KMS-11 (cell line): ENCODE measurements around the gene IL12B.

Experiments used
- H2AFZ ChIP-seq: fragments of 200-600 bp; sonication (generic); 2 replicates; pipeline ENCODE4 v1.6.1; 2016; ENCODE audit warnings: antibody characterized with exemption, mixed run types, low read depth
- H3K27ac ChIP-seq: fragments of 200-600 bp; sonication (generic); 2 replicates; pipeline ENCODE4 v1.6.1; 2016; ENCODE audit warnings: mild to moderate bottlenecking, mixed run types
- H3K27me3 ChIP-seq: fragments of 200-600 bp; sonication (generic); 2 replicates; pipeline ENCODE4 v1.6.1; 2017; ENCODE audit warnings: mild to moderate bottlenecking, low read depth, mixed run types, moderate library complexity; ENCODE audit not compliant: insufficient read depth
- H3K36me3 ChIP-seq: fragments of 200-600 bp; sonication (generic); 2 replicates; pipeline ENCODE4 v1.6.1; 2017; ENCODE audit warnings: mild to moderate bottlenecking, mixed run types; ENCODE audit not compliant: insufficient read depth
- H3K4me1 ChIP-seq: fragments of 200-600 bp; sonication (generic); 2 replicates; pipeline ENCODE4 v1.6.1; 2016; ENCODE audit warnings: mild to moderate bottlenecking, low read depth, mixed run types; ENCODE audit not compliant: poor library complexity, severe bottlenecking
- H3K4me2 ChIP-seq: fragments of 200-600 bp; sonication (generic); 2 replicates; pipeline ENCODE4 v1.7.0; 2016; ENCODE audit warnings: mild to moderate bottlenecking, mixed run types
- H3K4me3 ChIP-seq: fragments of 200-600 bp; sonication (generic); IDR thresholded peaks from 2 replicates; pipeline ENCODE4 v1.6.1; 2017; ENCODE audit warnings: low read depth, low read length, mixed read lengths; ENCODE audit not compliant: insufficient read depth
- H3K79me2 ChIP-seq: fragments of 200-600 bp; sonication (generic); 2 replicates; pipeline ENCODE4 v1.6.1; 2016; ENCODE audit warnings: low read depth, mixed run types; ENCODE audit not compliant: insufficient read depth
- H3K9ac ChIP-seq: fragments of 200-600 bp; sonication (generic); 2 replicates; pipeline ENCODE4 v1.6.1; 2016; ENCODE audit warnings: mild to moderate bottlenecking, mixed run types
- H4K20me1 ChIP-seq: fragments of 200-600 bp; sonication (generic); 2 replicates; pipeline ENCODE4 v1.6.1; 2016; ENCODE audit warnings: mild to moderate bottlenecking, mixed run types; ENCODE audit not compliant: insufficient read depth
- CTCF ChIP-seq: fragments of 200-600 bp; sonication (generic); conservative IDR thresholded peaks from 2 replicates; pipeline ENCODE4 v1.6.1; 2017; ENCODE audit warnings: low read depth, mild to moderate bottlenecking, antibody characterized with exemption, low read length, moderate library complexity, mixed read lengths

The IL12B gene

DNA sequence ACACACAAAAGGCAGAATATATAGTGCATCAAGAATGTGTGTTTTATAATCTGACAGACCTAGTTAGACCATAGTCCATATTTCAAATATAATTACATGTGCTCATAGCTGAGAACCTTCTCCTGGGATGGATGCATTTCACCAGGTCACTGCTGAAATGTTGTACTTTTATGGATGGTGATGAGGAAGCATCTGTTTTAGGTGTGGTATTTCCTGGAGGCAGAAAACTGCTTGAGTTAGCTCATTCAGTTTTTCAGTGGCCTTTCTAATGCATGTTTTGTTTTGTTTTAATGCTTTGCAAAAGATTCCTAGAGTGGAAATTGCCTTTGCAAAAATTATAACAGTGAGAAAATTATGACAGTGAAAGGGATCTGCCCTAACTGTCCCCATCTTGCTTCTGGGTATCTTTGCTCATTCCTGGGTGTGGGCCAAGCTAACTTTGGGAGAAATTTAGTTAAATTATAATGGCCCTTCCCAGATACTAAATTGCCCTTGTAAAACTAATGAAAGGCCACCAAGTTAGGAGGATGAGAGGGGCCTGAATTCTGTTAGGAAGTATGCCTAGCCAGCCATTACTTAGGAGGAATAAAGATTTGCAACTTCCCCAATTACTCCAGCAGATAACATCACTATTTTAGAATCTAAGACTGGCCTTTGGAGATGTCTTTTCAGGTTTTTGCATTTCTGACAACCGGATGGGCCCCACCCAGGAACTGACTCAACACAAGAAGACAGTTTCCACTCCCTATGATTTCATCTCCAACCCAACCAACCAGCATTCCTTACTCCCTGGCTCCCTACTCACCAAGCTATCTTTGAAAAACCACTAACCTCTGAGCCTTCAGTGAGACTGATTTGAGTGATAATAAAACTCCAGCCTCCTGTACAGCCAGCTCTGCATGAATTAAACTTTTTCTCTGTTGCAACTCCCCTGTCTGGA lies 7.0 kb upstream of the IL12B start:
- Histone ChIP-seq H4K20me1 (no peaks in the 10 kb centered on the region), H3K4me2 (peak overlapping the region; percentile 31), H3K4me1 (peaks cover 54% of the 10 kb centered on the region), H3K36me3 (no peaks in the 10 kb centered on the region), H3K79me2 (no peaks in the 10 kb centered on the region), H3K27ac (no peak overlapping the region), H3K4me3 (no peak overlapping the region), H2AFZ (no peak overlapping the region), H3K27me3 (no peaks in the 10 kb centered on the region), H3K9ac (no peak overlapping the region)
- TF ChIP-seq CTCF, result no peak

- H4K20me1 ChIP-seq, result no peaks in the 10 kb centered on the region
- no peaks in the 10 kb centered on the region for H3K27me3 ChIP-seq
- no peak for TF ChIP-seq CTCF
- no peak overlapping the region for H2AFZ ChIP-seq
- H3K9ac ChIP-seq, result no peak overlapping the region
- H3K36me3 ChIP-seq, result no peaks in the 10 kb centered on the region
- H3K79me2 ChIP-seq, result no peaks in the 10 kb centered on the region
- H3K27ac ChIP-seq, result no peak overlapping the region
- no peak overlapping the region for H3K4me2 ChIP-seq
- H3K4me3 ChIP-seq, result no peak overlapping the region
- H3K4me1 ChIP-seq, result peaks cover 47% of the 10 kb centered on the region
These were observed 6.3 kb upstream of the IL12B start for GRCh38 chr5:159336586-159336985.

DNA sequence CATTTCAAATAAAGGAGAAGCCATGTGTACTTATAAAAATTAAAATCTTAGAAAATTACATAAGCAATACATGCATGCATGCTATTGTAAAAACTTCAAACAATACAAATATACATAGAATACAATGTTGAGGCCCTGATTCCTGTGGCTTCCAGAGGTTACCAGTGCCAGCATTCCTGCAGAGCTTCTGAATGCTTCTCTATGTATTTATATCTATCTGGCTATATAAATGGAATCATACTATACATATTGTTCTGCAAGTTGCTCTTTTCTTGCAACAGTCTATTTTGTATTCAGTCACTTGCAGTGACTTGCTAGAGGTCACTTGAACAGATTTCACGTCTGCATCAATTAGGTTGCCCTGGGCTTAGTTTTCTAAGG lies 3.2 kb upstream of the IL12B start:
- H3K27ac ChIP-seq, result no peak overlapping the region
- H3K4me1 ChIP-seq, result peaks cover 20% of the 10 kb centered on the region
- H3K27me3 ChIP-seq, result no peaks in the 10 kb centered on the region
- no peak overlapping the region for H3K4me2 ChIP-seq
- no peaks in the 10 kb centered on the region for H3K79me2 ChIP-seq
- no peak for TF ChIP-seq CTCF
- H3K9ac ChIP-seq, result no peak overlapping the region
- H2AFZ ChIP-seq, result no peak overlapping the region
- no peak overlapping the region for H3K4me3 ChIP-seq
- H4K20me1 ChIP-seq, result no peaks in the 10 kb centered on the region
- no peaks in the 10 kb centered on the region for H3K36me3 ChIP-seq

DNA sequence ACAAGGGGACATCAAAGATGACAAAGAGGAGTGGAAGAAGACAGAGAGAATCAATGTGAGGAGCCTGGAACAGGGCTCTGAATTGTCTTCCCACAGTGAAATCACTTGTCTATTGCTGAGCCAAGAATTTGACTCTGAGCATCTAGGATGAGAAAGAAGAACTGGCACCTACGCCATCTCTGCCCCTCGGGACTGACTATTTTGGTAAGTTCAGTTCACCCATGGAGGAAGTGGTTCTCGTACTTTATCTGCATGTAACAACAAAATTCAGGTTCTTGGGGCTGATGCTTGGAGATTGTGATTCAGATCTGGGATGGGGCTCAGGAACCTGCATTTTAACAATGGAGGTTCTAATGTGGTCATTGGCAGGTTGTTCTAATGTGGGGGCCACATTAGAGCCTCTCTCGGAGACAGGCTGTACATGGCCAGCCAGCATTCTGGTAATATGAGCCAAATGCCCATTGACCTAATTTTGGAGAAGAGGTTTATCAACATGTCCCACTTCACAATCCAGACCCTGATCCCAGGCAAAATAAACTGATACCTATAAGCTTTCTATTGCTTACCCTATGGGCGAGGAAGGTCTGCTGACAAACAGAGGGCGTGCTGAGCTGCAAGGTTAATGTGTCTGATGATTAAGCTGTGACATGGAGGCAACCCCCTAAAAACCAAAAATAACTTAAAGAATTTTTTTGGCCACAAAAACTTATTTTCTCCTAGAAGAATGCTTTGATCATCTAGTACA lies 2.7 kb upstream of the IL12B start:
- H3K36me3 ChIP-seq, result no peaks in the 10 kb centered on the region
- peaks cover 15% of the 10 kb centered on the region for H3K4me1 ChIP-seq
- H4K20me1 ChIP-seq, result no peaks in the 10 kb centered on the region
- H2AFZ ChIP-seq, result no peak overlapping the region
- H3K27me3 ChIP-seq, result no peaks in the 10 kb centered on the region
- H3K27ac ChIP-seq, result no peak overlapping the region
- no peak for TF ChIP-seq CTCF
- H3K9ac ChIP-seq, result no peak overlapping the region
- H3K79me2 ChIP-seq, result no peaks in the 10 kb centered on the region
- H3K4me2 ChIP-seq, result no peak overlapping the region
- H3K4me3 ChIP-seq, result no peak overlapping the region
